PC-3 (cell line): ENCODE measurements around the gene GGNBP2. TPM values are rescaled to one million over a fixed set of nuclear protein-coding genes. Genes with fewer than 3 reads are reported as not detected.

Source experiments
- ATAC-seq: fragments of 200-7000 bp; cut with Tn5 transposase; 2 replicates; pipeline ENCODE4 v1.9.1; 2020; ENCODE audit warnings: mild to moderate bottlenecking, moderate library complexity
- BruUV-seq: library from RNA; stranded (reverse); fragments of 400-500 nt; replicated peaks from 2 replicates; lab custom pipeline; 2021; lab: Mats Ljungman, UMichigan
- CTCF ChIA-PET: fragments of 300-600 bp; sonication (Branson Sonifier 250); formaldehyde crosslinking; loops from one replicate; lab custom pipeline; 2022; ENCODE audit warnings: antibody characterized with exemption; lab: Charles Lee
- POLR2A ChIA-PET: fragments of 300-600 bp; sonication (Branson Sonifier 250); formaldehyde crosslinking; loops from one replicate; lab custom pipeline; 2022; ENCODE audit warnings: antibody characterized with exemption; ENCODE audit not compliant: unreplicated experiment; lab: Charles Lee
- DNase-seq: peaks from one replicate; pipeline ENCODE4 v3.0.0-alpha.2; 2015
- H2AFZ ChIP-seq: fragments of 300-600 bp; sonication (generic); 2 replicates; pipeline ENCODE4 v1.6.0; 2016; ENCODE audit warnings: antibody characterized with exemption, low read length
- H3F3A ChIP-seq: fragments of 300-600 bp; sonication (generic); one replicate; pipeline ENCODE4 v1.6.0; 2017; ENCODE audit warnings: antibody characterized with exemption, low read length, control low read depth, mild to moderate bottlenecking; ENCODE audit not compliant: unreplicated experiment
- H3K27ac ChIP-seq: fragments of 300-600 bp; sonication (generic); 2 replicates; pipeline ENCODE4 v1.5.1; 2016; ENCODE audit warnings: mild to moderate bottlenecking, low read length
- H3K27me3 ChIP-seq: fragments of 300-600 bp; sonication (generic); 2 replicates; pipeline ENCODE4 v1.6.1; 2016; ENCODE audit warnings: low read length, mixed read lengths
- H3K36me3 ChIP-seq: fragments of 300-600 bp; sonication (generic); 2 replicates; pipeline ENCODE4 v1.6.1; 2016; ENCODE audit warnings: low read depth, mixed run types, low read length, mixed read lengths
- H3K4me1 ChIP-seq: fragments of 300-600 bp; sonication (generic); 2 replicates; pipeline ENCODE4 v1.5.1; 2016; ENCODE audit warnings: low read length; ENCODE audit not compliant: insufficient read depth
- H3K4me2 ChIP-seq: fragments of 300-600 bp; sonication (generic); 2 replicates; pipeline ENCODE4 v1.6.0; 2016; ENCODE audit warnings: low read length
- H3K4me3 ChIP-seq: fragments of 300-600 bp; sonication (generic); 2 replicates; pipeline ENCODE4 v1.5.1; 2016; ENCODE audit warnings: mild to moderate bottlenecking, low read length, mixed read lengths
- H3K79me2 ChIP-seq: fragments of 300-600 bp; sonication (generic); 2 replicates; pipeline ENCODE4 v1.6.1; 2017; ENCODE audit warnings: low read length, mixed read lengths
- H3K9ac ChIP-seq: fragments of 300-600 bp; sonication (generic); 2 replicates; pipeline ENCODE4 v1.6.0; 2016; ENCODE audit warnings: mild to moderate bottlenecking, low read length
- H3K9me2 ChIP-seq: fragments of 300-600 bp; sonication (generic); replicated peaks from 2 replicates; pipeline ENCODE4 v1.6.1; 2016; ENCODE audit warnings: mixed run types, low read length, mixed read lengths
- H3K9me3 ChIP-seq: fragments of 300-600 bp; sonication (generic); 2 replicates; pipeline ENCODE4 v1.6.1; 2016; ENCODE audit warnings: low read length, mixed read lengths
- H4K20me1 ChIP-seq: fragments of 300-600 bp; sonication (generic); 2 replicates; pipeline ENCODE4 v1.6.1; 2016; ENCODE audit warnings: low read length, mixed read lengths
- EZH2 ChIP-seq: fragments of 300-600 bp; sonication (generic); IDR thresholded peaks from one replicate; pipeline ENCODE4 v1.6.1; 2017; ENCODE audit warnings: antibody characterized with exemption, mild to moderate bottlenecking, low read length; ENCODE audit not compliant: unreplicated experiment
- EZH2phosphoT487 ChIP-seq: fragments of 300-600 bp; sonication (generic); IDR thresholded peaks from 2 replicates; pipeline ENCODE4 v1.6.1; 2018; ENCODE audit warnings: mild to moderate bottlenecking, antibody characterized with exemption, low read length, borderline replicate concordance
- intact Hi-C: fragments of 100-400 bp; cut with micrococcal nuclease; formaldehyde crosslinking; loops from 2 replicates; pipeline ENCODE4 v1.9.0; 2023
- total RNA-seq: library from RNA; depleted of rRNA; stranded (reverse); fragments of >200 nt; gene quantifications from 2 replicates; pipeline ENCODE4 v1.2.3, GENCODE V29; 2014
- TF ChIP-seq, protein P1 (sequence below): fragments of 300-600 bp; sonication (generic); conservative IDR thresholded peaks from 2 replicates; pipeline ENCODE4 v1.5.1; 2017; ENCODE audit warnings: antibody characterized with exemption, low read depth, mild to moderate bottlenecking, low read length

Gene GGNBP2
- total RNA-seq, 1 experiment from 2014 or later = 33.0 TPM

DNA sequence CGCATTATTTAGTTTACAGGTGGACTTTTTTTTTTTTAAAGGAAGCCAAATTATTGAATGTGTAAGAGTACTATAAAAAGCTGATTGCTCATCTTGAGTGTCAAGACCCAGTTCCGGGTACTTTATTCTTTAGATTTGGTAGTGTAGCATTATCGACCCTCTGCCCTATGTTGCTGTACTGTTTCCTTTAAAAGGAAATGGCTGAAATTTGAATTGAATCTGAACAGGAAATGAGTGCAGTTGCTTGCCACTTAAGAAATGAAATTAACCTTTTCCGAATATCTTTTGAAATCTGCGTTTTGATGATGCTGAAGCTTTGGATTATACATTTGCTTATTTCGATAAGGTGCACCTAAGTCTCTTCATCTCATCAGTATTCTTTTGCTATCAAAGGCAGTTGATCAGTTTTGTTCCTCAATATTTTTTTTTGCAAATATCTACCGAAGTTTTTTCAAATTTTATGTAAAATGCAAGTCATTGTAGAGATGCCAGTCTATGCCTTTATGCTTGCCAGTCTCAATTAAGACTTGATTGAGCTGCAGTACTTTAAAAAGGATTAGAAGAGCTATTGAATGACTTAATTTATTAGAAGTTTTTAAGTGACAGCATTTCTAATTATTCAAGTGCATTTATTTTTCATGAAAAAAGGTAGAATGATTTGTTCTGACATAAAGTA is 1.8 kb downstream of the GGNBP2 start:
- Histone ChIP-seq H2AFZ (no peak overlapping the region), H3K9ac (peak overlapping the region; percentile 95), H3K27ac (peak overlapping the region; percentile 62), H3K4me1 (peaks cover 9% of the 10 kb centered on the region), H3K9me3 (no peaks in the 10 kb centered on the region), H3K27me3 (no peaks in the 10 kb centered on the region), H3K79me2 (peaks cover 81% of the 10 kb centered on the region), H3F3A (no peaks in the 10 kb centered on the region), H3K4me2 (peak overlapping the region; percentile 97), H3K4me3 (peak overlapping the region; percentile 99), H3K36me3 (peaks cover 4% of the 10 kb centered on the region), H4K20me1 (peaks cover 23% of the 10 kb centered on the region), H3K9me2 (no peaks in the 10 kb centered on the region)
- no peak for ATAC-seq
- DNase-seq = no peak
- no TSS peak for BruUV-seq
- POLR2A ChIA-PET = no interaction called here
- TF ChIP-seq EZH2phosphoT487 (no peak), EZH2 (no peak)
- TF ChIP-seq, protein P1, sequence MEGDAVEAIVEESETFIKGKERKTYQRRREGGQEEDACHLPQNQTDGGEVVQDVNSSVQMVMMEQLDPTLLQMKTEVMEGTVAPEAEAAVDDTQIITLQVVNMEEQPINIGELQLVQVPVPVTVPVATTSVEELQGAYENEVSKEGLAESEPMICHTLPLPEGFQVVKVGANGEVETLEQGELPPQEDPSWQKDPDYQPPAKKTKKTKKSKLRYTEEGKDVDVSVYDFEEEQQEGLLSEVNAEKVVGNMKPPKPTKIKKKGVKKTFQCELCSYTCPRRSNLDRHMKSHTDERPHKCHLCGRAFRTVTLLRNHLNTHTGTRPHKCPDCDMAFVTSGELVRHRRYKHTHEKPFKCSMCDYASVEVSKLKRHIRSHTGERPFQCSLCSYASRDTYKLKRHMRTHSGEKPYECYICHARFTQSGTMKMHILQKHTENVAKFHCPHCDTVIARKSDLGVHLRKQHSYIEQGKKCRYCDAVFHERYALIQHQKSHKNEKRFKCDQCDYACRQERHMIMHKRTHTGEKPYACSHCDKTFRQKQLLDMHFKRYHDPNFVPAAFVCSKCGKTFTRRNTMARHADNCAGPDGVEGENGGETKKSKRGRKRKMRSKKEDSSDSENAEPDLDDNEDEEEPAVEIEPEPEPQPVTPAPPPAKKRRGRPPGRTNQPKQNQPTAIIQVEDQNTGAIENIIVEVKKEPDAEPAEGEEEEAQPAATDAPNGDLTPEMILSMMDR = no peak
- intact Hi-C loops = no loop called here
- CTCF ChIA-PET = no interaction called here

DNA sequence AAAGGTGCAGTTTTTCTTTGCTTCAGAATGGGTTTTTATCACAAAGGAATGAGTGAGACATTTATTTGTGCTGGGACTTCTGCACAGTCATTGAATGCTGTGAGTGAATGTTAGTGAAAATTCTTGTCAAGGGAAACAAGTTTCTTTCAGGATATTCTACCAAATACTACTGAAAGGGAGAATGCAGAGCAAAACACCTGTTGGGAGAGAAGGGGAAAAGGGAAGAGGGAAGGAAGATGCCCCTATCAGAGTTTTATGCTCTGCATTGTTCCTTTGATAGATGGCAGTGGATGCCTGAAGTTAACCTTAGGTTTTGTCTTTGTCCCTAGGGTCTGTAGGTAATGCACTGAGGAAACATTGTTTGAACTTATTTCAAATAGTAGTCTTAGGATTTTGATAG is 3.1 kb downstream of the GGNBP2 start:
- H3K79me2 ChIP-seq = peaks cover 91% of the 10 kb centered on the region
- intact Hi-C loops = no loop called here
- H3K4me2 ChIP-seq = peak overlapping the region; percentile 97

More for the DNA sequence above, 3.1 kb downstream of the GGNBP2 start:
- no peaks in the 10 kb centered on the region for H3K9me3 ChIP-seq
- TF ChIP-seq EZH2 (no peak), EZH2phosphoT487 (no peak)
- TF ChIP-seq, protein P1 = no peak
- H3K36me3 ChIP-seq = peaks cover 4% of the 10 kb centered on the region
- H3K27me3 ChIP-seq = no peaks in the 10 kb centered on the region
- H3K4me1 ChIP-seq = peaks cover 9% of the 10 kb centered on the region
- H3K4me3 ChIP-seq = peak overlapping the region; percentile 99
- H3K27ac ChIP-seq = no peak overlapping the region
- H2AFZ ChIP-seq = no peak overlapping the region
- H3K9me2 ChIP-seq = no peaks in the 10 kb centered on the region
- ChIA-PET CTCF (no interaction called here), POLR2A (no interaction called here)
- peak overlapping the region; percentile 95; the same call in 1 of the 2 replicates for H3K9ac ChIP-seq
- BruUV-seq = no TSS peak
- H4K20me1 ChIP-seq = peaks cover 23% of the 10 kb centered on the region
- H3F3A ChIP-seq = no peaks in the 10 kb centered on the region
- DNase-seq (no peak), ATAC-seq (no peak)
